Fibroblast of lung (primary cell): Measurements from ENCODE around the gene FBN3. TPM values are rescaled to one million over a fixed set of nuclear protein-coding genes. Genes with fewer than 3 reads are reported as not detected.

ENCODE experiments used
- DNase-seq, 2 donors: peaks; one replicate each; pipeline versions ENCODE4 v3.0.0 to v3.0.0-alpha.2; 2010; ENCODE audit warnings: low read depth in 2 of 2
- H2AFZ ChIP-seq: 2 replicates; pipeline ENCODE4 v1.5.1; 2012; ENCODE audit warnings: low read length, control low read depth, inconsistent platforms
- H3K27ac ChIP-seq: 2 replicates; pipeline ENCODE4 v1.5.1; 2011; ENCODE audit warnings: low read length, control low read depth; ENCODE audit not compliant: insufficient read depth
- H3K27me3 ChIP-seq: 2 replicates; pipeline ENCODE4 v1.5.1; 2011; ENCODE audit warnings: mild to moderate bottlenecking, low read length; ENCODE audit not compliant: control insufficient read depth, insufficient read depth
- H3K36me3 ChIP-seq: 2 replicates; pipeline ENCODE4 v1.5.1; 2011; ENCODE audit warnings: low read length; ENCODE audit not compliant: control insufficient read depth, insufficient read depth
- H3K4me1 ChIP-seq: 2 replicates; pipeline ENCODE4 v1.5.1; 2011; ENCODE audit warnings: low read length; ENCODE audit not compliant: control insufficient read depth, insufficient read depth; ENCODE audit errors: extremely low read depth
- H3K4me2 ChIP-seq: 2 replicates; pipeline ENCODE4 v1.5.1; 2011; ENCODE audit warnings: low read length, control low read depth; ENCODE audit not compliant: insufficient read depth; ENCODE audit errors: extremely low read depth
- H3K4me3 ChIP-seq, 4 experiments: fragments of 200-600 bp in 1 of 4; sonication (generic) in 1 of 4; replicated peaks in 1 of 4; 2 replicates each; pipeline ENCODE4 v1.5.1; 2011 to 2016; ENCODE audit warnings: low read length in 4 of 4, low read depth in 3 of 4, mild to moderate bottlenecking in 3 of 4, control low read depth in 2 of 4, inconsistent platforms in 1 of 4, mixed read lengths in 1 of 4; ENCODE audit not compliant: insufficient read depth in 1 of 4; ENCODE audit errors: control extremely low read depth in 1 of 4
- H3K79me2 ChIP-seq: 2 replicates; pipeline ENCODE4 v1.5.1; 2012; ENCODE audit warnings: mild to moderate bottlenecking, low read length, inconsistent platforms; ENCODE audit not compliant: control insufficient read depth, insufficient read depth
- H3K9ac ChIP-seq: 2 replicates; pipeline ENCODE4 v1.5.1; 2011; ENCODE audit warnings: mild to moderate bottlenecking, low read length, control low read depth; ENCODE audit not compliant: insufficient read depth
- H3K9me3 ChIP-seq: 2 replicates; pipeline ENCODE4 v1.5.1; 2012; ENCODE audit warnings: low read depth, low read length; ENCODE audit not compliant: control insufficient read depth, insufficient read depth
- H4K20me1 ChIP-seq: 2 replicates; pipeline ENCODE4 v1.5.1; 2011; ENCODE audit warnings: low read length; ENCODE audit not compliant: control insufficient read depth, insufficient read depth; ENCODE audit errors: extremely low read depth
- CTCF ChIP-seq, 2 donors: IDR thresholded peaks in 1 of 2; conservative IDR thresholded peaks in 1 of 2; 1 replicate in 1 of 2; 2 replicates in 1 of 2; pipeline ENCODE4 v1.5.1; 2011 to 2012; ENCODE audit warnings: low read length in 2 of 2, control low read depth in 1 of 2, inconsistent platforms in 1 of 2, low read depth in 1 of 2, mild to moderate bottlenecking in 1 of 2
- EZH2 ChIP-seq: IDR thresholded peaks from 2 replicates; pipeline ENCODE4 v1.5.1; 2012; ENCODE audit warnings: low read length, control low read depth, mild to moderate bottlenecking; ENCODE audit errors: missing control alignments
- polyA plus RNA-seq, 2 donors: library from polyadenylated mRNA; depleted of rRNA in 1 of 2; stranded (reverse) in 1 of 2; unstranded in 1 of 2; fragments of >200 nt; gene quantifications; 2 replicates each; pipeline ENCODE4 v1.2.1, GENCODE V29; 2011 to 2012; ENCODE audit warnings: missing spikeins in 1 of 2
- total RNA-seq: library from RNA; depleted of rRNA; stranded (reverse); fragments of >200 nt; gene quantifications from 2 replicates; pipeline ENCODE4 v1.2.1, GENCODE V29; 2014

The FBN3 gene
- total and polyA plus RNA-seq, 2 donors (not counting 1 experiment from before 2014, with no cell fraction given), result under 0.01 TPM; not detected in 1

- no peak overlapping the region for H3K9ac ChIP-seq
- H3K9me3 ChIP-seq, result no peaks in the 10 kb centered on the region
- H3K4me1 ChIP-seq, result no peaks in the 10 kb centered on the region
- H2AFZ ChIP-seq, result no peak overlapping the region
- H3K36me3 ChIP-seq, result no peaks in the 10 kb centered on the region
- DNase-seq, result no peak
- H3K27me3 ChIP-seq, result no peaks in the 10 kb centered on the region
- H3K4me2 ChIP-seq, result no peak overlapping the region
- H4K20me1 ChIP-seq, result no peaks in the 10 kb centered on the region
- H3K27ac ChIP-seq, result no peak overlapping the region
- H3K79me2 ChIP-seq, result no peaks in the 10 kb centered on the region
- TF ChIP-seq EZH2 (no peak), CTCF (conservative IDR thresholded peaks at IDR 0.05 in 1 of 2, IDR thresholded peaks at IDR 0.05 in 1 of 2; ENCODE audit: low read depth in 1 of 2, low read length in 2 of 2) (no peak)
- no peak overlapping the region for H3K4me3 ChIP-seq
Measured at GRCh38 chr19:8095354-8095886, 54.0 kb downstream of the FBN3 start.

GRCh38 chr19:8094336-8094735 is 55.1 kb downstream of the FBN3 start:
- TF ChIP-seq EZH2 (no peak), CTCF (conservative IDR thresholded peaks at IDR 0.05 in 1 of 2, IDR thresholded peaks at IDR 0.05 in 1 of 2; ENCODE audit: low read depth in 1 of 2, low read length in 2 of 2) (no peak)
- H3K27me3 ChIP-seq, result no peaks in the 10 kb centered on the region
- H3K4me3 ChIP-seq, result no peak overlapping the region
- no peaks in the 10 kb centered on the region for H3K9me3 ChIP-seq
- H3K9ac ChIP-seq, result no peak overlapping the region
- no peak overlapping the region for H3K27ac ChIP-seq
- H3K4me1 ChIP-seq, result no peaks in the 10 kb centered on the region
- H3K36me3 ChIP-seq, result no peaks in the 10 kb centered on the region
- no peak overlapping the region for H3K4me2 ChIP-seq
- no peaks in the 10 kb centered on the region for H3K79me2 ChIP-seq
- H4K20me1 ChIP-seq, result no peaks in the 10 kb centered on the region
- no peak overlapping the region for H2AFZ ChIP-seq
- no peak for DNase-seq

GRCh38 chr19:8093740-8094139 is 55.7 kb downstream of the FBN3 start:
- Histone ChIP-seq H3K36me3 (no peaks in the 10 kb centered on the region), H2AFZ (no peak overlapping the region), H3K4me2 (no peak overlapping the region), H3K27ac (no peak overlapping the region), H3K9ac (no peak overlapping the region), H4K20me1 (no peaks in the 10 kb centered on the region), H3K4me3 (no peak overlapping the region), H3K9me3 (no peaks in the 10 kb centered on the region), H3K79me2 (no peaks in the 10 kb centered on the region), H3K27me3 (no peaks in the 10 kb centered on the region), H3K4me1 (no peaks in the 10 kb centered on the region)
- TF ChIP-seq EZH2, result no peak
- TF ChIP-seq CTCF (conservative IDR thresholded peaks at IDR 0.05 in 1 of 2, IDR thresholded peaks at IDR 0.05 in 1 of 2; ENCODE audit: low read depth in 1 of 2, low read length in 2 of 2), result no peak
- DNase-seq, result no peak
